ENCODE data around the gene PPP4R1.

DNA sequence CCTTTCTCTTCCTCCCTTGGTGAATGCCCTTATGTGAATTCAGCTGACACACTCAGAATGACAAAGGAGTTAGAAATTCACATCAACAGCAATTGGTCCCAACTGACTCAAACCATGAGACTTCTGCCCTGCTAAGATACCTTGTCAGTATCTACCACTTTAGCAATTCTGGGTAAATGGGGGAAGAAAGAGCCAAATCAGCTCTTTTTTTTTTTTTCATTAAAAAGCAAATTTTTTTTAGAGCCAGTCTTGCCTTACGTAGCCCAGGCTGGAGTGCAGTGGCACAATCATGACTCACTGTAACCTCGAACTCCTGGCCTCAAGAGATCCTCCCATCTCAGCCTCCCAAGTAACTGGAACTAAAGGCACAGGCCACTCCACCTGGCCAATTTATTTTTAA, 1.7 kb upstream of the PPP4R1 start:
- TF ChIP-seq, protein P1, sequence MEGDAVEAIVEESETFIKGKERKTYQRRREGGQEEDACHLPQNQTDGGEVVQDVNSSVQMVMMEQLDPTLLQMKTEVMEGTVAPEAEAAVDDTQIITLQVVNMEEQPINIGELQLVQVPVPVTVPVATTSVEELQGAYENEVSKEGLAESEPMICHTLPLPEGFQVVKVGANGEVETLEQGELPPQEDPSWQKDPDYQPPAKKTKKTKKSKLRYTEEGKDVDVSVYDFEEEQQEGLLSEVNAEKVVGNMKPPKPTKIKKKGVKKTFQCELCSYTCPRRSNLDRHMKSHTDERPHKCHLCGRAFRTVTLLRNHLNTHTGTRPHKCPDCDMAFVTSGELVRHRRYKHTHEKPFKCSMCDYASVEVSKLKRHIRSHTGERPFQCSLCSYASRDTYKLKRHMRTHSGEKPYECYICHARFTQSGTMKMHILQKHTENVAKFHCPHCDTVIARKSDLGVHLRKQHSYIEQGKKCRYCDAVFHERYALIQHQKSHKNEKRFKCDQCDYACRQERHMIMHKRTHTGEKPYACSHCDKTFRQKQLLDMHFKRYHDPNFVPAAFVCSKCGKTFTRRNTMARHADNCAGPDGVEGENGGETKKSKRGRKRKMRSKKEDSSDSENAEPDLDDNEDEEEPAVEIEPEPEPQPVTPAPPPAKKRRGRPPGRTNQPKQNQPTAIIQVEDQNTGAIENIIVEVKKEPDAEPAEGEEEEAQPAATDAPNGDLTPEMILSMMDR (IDR thresholded peaks at IDR 0.05; ENCODE audit: insufficient read depth, low read depth, low read length) = no peak
- no peak for TF ChIP-seq EZH2 (IDR thresholded peaks at IDR 0.05; ENCODE audit: insufficient read depth, low read length)

Data from astrocyte (in vitro differentiated cells and primary cell).